T-cell (primary cell): ENCODE results near the gene PCDHGA7. TPM values are rescaled to one million over a fixed set of nuclear protein-coding genes. Genes with fewer than 3 reads are reported as not detected.
"Not testable (repeated sequence)": the region's sequence is repeated elsewhere in the genome, so short reads cannot be mapped to it uniquely, and the experiment has no call there.

ENCODE experiments used
- ATAC-seq, 4 experiments: fragments of 200-7000 bp in 3 of 4; fragments of 150-1000 bp in 1 of 4; cut with Tn5 transposase; replicated peaks in 1 of 4; 1 replicate in 3 of 4; 2 replicates in 1 of 4; pipeline ENCODE4 v1.10.0; 2021; ENCODE audit warnings: moderate library complexity in 3 of 4, mild to moderate bottlenecking in 2 of 4, moderate number of reproducible peaks in 1 of 4
- CTCF ChIA-PET, 2 donors: fragments of 300-600 bp; sonication (Branson Sonifier 250); formaldehyde crosslinking; loops; one replicate each; lab custom pipeline; 2022; ENCODE audit warnings: antibody characterized with exemption in 2 of 2; lab: Charles Lee
- POLR2A ChIA-PET, 2 donors: fragments of 300-600 bp; sonication (Branson Sonifier 250); formaldehyde crosslinking; loops; one replicate each; lab custom pipeline; 2022; ENCODE audit warnings: antibody characterized with exemption in 2 of 2; lab: Charles Lee
- DNase-seq, 35 experiments: peaks; one replicate each; pipeline versions ENCODE4 v3.0.0 to v3.0.0-alpha.2; 2013 to 2023
- H3K27ac ChIP-seq: one replicate; pipeline ENCODE4 v1.5.1; 2013; ENCODE audit warnings: low read length
- H3K27me3 ChIP-seq, 2 experiments: replicated peaks in 1 of 2; 1 replicate in 1 of 2; 2 replicates in 1 of 2; pipeline versions ENCODE4 v1.6.1 to v1.7.0; 2013; ENCODE audit warnings: low read length in 1 of 2, mixed read lengths in 1 of 2; ENCODE audit not compliant: control insufficient read depth in 2 of 2, insufficient read depth in 2 of 2; ENCODE audit errors: extremely low read depth in 1 of 2
- H3K36me3 ChIP-seq, 2 donors: 1 replicate in 1 of 2; 2 replicates in 1 of 2; pipeline versions ENCODE4 v1.6.1 to v1.7.0; 2013; ENCODE audit warnings: low read length in 1 of 2; ENCODE audit not compliant: control insufficient read depth in 2 of 2, insufficient read depth in 1 of 2; ENCODE audit errors: extremely low read depth in 1 of 2
- H3K4me1 ChIP-seq, 2 experiments: 1 replicate in 1 of 2; 2 replicates in 1 of 2; pipeline versions ENCODE4 v1.6.1 to v1.7.0; 2013; ENCODE audit warnings: low read length in 2 of 2, mixed read lengths in 1 of 2; ENCODE audit not compliant: insufficient read depth in 2 of 2, control insufficient read depth in 1 of 2; ENCODE audit errors: extremely low read depth in 1 of 2
- H3K4me3 ChIP-seq, 2 donors: 1 replicate in 1 of 2; 2 replicates in 1 of 2; pipeline versions ENCODE4 v1.5.1 to v1.7.0; 2013; ENCODE audit warnings: mild to moderate bottlenecking in 2 of 2, low read length in 1 of 2, moderate library complexity in 1 of 2; ENCODE audit not compliant: control insufficient read depth in 1 of 2; ENCODE audit errors: extremely low read depth in 1 of 2
- H3K9me3 ChIP-seq: 2 replicates; pipeline ENCODE4 v1.7.0; 2013
- H3K27ac Mint-ChIP-seq, 2 donors: one replicate each; pipeline ENCODE4 v1.8.0; 2020 to 2021; ENCODE audit warnings: mild to moderate bottlenecking in 2 of 2, mixed read lengths in 2 of 2
- H3K27me3 Mint-ChIP-seq, 2 donors: one replicate each; pipeline ENCODE4 v1.8.0; 2021 to 2022; ENCODE audit warnings: mixed read lengths in 2 of 2
- H3K36me3 Mint-ChIP-seq: one replicate; pipeline ENCODE4 v1.8.0; 2021; ENCODE audit warnings: mixed read lengths
- H3K4me1 Mint-ChIP-seq, 3 donors: one replicate each; pipeline ENCODE4 v1.8.0; 2020 to 2022; ENCODE audit warnings: mixed read lengths in 3 of 3, mild to moderate bottlenecking in 1 of 3
- H3K4me3 Mint-ChIP-seq, 3 donors: one replicate each; pipeline ENCODE4 v1.8.0; 2020 to 2022; ENCODE audit warnings: mild to moderate bottlenecking in 3 of 3, mixed read lengths in 3 of 3, moderate library complexity in 3 of 3
- H3K9me3 Mint-ChIP-seq, 3 donors: one replicate each; pipeline ENCODE4 v1.8.0; 2020 to 2022; ENCODE audit warnings: mixed read lengths in 3 of 3
- WGBS: methylation state at CpG from one replicate; pipeline ENCODE4 v1.1.5; 2013; ENCODE audit warnings: missing lambda C conversion rate; ENCODE audit not compliant: insufficient coverage; 5-methylcytosine and 5-hydroxymethylcytosine counted together
- total RNA-seq, 35 experiments: library from RNA in 6 of 35; stranded (reverse) in 6 of 35; fragments of 120-200 nt in 1 of 35; gene quantifications; one replicate each; pipeline versions ENCODE4 v1.2.1 to v1.2.4 and lab custom pipeline; 2013 to 2026

Gene PCDHGA7
- total RNA-seq, 5 donors from 2014 or later (not counting 1 experiment from before 2014, with no cell fraction given), result 0.16 to 0.53 (median 0.21) TPM

GRCh38 chr5:141412854-141413539 is 30.5 kb downstream of the PCDHGA7 start, which contains the start of gene PCDHGA10:
Gene PCDHGA10 (plus strand): TSS chr5:141412987. CDS start chr5:141413176, 189 bp downstream.
- ATAC-seq (peak; percentile 78 to 84 (median 82)), DNase-seq (peak in 32 of 35 experiments; percentile 15 to 69 (median 46))
- peak within 1 kb of the TSS; percentile 77 to 85 (median 78) for H3K4me3 Mint-ChIP-seq
- ChIA-PET POLR2A (interaction anchor here in 1 of 2 donors (1.3 kb wide), 1 partner anchor 151 kb away, joined by 5 read pairs; no protein-coding TSS in a partner anchor), CTCF (interaction anchor here (0.6 to 2.1 kb wide), 22 partner anchors 9 to 192 kb away, joined by 3 to 29 read pairs (median 5); partner anchors contain the start of genes PCDHGA11 (in 1 of the 2), PCDHGA12 (in 1 of the 2), PCDHGB3 (in 1 of the 2) and PCDHGB5 (in 1 of the 2))
- peaks cover 57 to 80% of the 10 kb centered on the region in 2 donors for H3K27me3 Mint-ChIP-seq
- 16% methylated on average over 23 of the region's 31 CpGs for WGBS
- H3K4me3 ChIP-seq, result peak within 1 kb of the TSS; percentile 41 to 68
- peaks cover 20 to 23% (median 21%) of the 10 kb centered on the region in 3 donors for H3K9me3 Mint-ChIP-seq
- no peaks in the 10 kb centered on the region for H3K36me3 ChIP-seq
- peaks cover 18% of the 10 kb centered on the region for H3K36me3 Mint-ChIP-seq
- H3K4me1 Mint-ChIP-seq, result peaks cover 22 to 35% (median 23%) of the 10 kb centered on the region in 3 donors
- peaks cover 0 to 18% of the 10 kb centered on the region in 2 experiments for H3K4me1 ChIP-seq
- H3K27me3 ChIP-seq, result peaks cover 15 to 63% of the 10 kb centered on the region in 2 experiments
- no peak within 1 kb of the TSS for H3K27ac ChIP-seq
- peak within 1 kb of the TSS; percentile 34 for H3K27ac Mint-ChIP-seq
- H3K9me3 ChIP-seq, result no peaks in the 10 kb centered on the region

GRCh38 chr5:141413540-141414069 is 31.1 kb downstream of the PCDHGA7 start:
- ATAC-seq (peak in 1 of 4 experiments; percentile 21), DNase-seq (no peak)
- peaks cover 21 to 62% of the 10 kb centered on the region in 2 experiments for H3K27me3 ChIP-seq
- H3K9me3 ChIP-seq, result no peaks in the 10 kb centered on the region
- peak overlapping the region; percentile 41 to 68 for H3K4me3 ChIP-seq
- no peak overlapping the region for H3K27ac ChIP-seq
- Mint-ChIP-seq H3K4me1 (peaks cover 20 to 36% (median 23%) of the 10 kb centered on the region in 3 donors), H3K27me3 (peaks cover 60 to 80% of the 10 kb centered on the region in 2 donors), H3K27ac (peak overlapping the region in 1 of 2 donors; percentile 34), H3K36me3 (peaks cover 21% of the 10 kb centered on the region), H3K9me3 (peaks cover 20 to 25% (median 25%) of the 10 kb centered on the region in 3 donors), H3K4me3 (peak overlapping the region; percentile 77 to 85 (median 78))
- ChIA-PET POLR2A (interaction anchor here in 1 of 2 donors (1.3 kb wide), 1 partner anchor 150 kb away, joined by 5 read pairs; no protein-coding TSS in a partner anchor), CTCF (interaction anchor here (0.6 to 2.1 kb wide), 18 partner anchors 8 to 824 kb away, joined by 3 to 29 read pairs (median 5); partner anchors contain the start of genes PCDHGA11 (in 1 of the 2), PCDHGA12 (in 1 of the 2) and PCDHGB5 (in 1 of the 2))
- no peaks in the 10 kb centered on the region for H3K36me3 ChIP-seq
- H3K4me1 ChIP-seq, result peaks cover 0 to 18% of the 10 kb centered on the region in 2 experiments
- WGBS, result 25% methylated on average over 21 of the region's 25 CpGs

- Mint-ChIP-seq H3K4me3 (peak overlapping the region in 1 of 3 donors; percentile 78), H3K9me3 (peaks cover 14 to 23% (median 22%) of the 10 kb centered on the region in 3 donors), H3K4me1 (peaks cover 20 to 36% (median 23%) of the 10 kb centered on the region in 3 donors), H3K36me3 (peaks cover 20% of the 10 kb centered on the region), H3K27me3 (peaks cover 55 to 77% of the 10 kb centered on the region in 2 donors)
- CTCF ChIA-PET, result interaction anchor here (0.6 kb wide), 3 partner anchors 93 to 825 kb away, joined by 3 to 4 read pairs (median 3); no protein-coding TSS in a partner anchor
- H3K9me3 ChIP-seq, H3K27ac Mint-ChIP-seq, H3K36me3 ChIP-seq, DNase-seq, POLR2A ChIA-PET, H3K4me3 ChIP-seq, H3K27ac ChIP-seq, ATAC-seq: not testable (repeated sequence)
- WGBS, result 38% methylated on average over 41 of the region's 46 CpGs
- H3K27me3 ChIP-seq, result peaks cover 27 to 64% of the 10 kb centered on the region in 2 experiments
- H3K4me1 ChIP-seq, result peaks cover 0 to 18% of the 10 kb centered on the region in 2 experiments
Observed at GRCh38 chr5:141414548-141415274, 32.2 kb downstream of the PCDHGA7 start.

GRCh38 chr5:141415275-141415618 is 32.7 kb downstream of the PCDHGA7 start:
- DNase-seq, H3K27ac Mint-ChIP-seq, POLR2A ChIA-PET, H3K36me3 ChIP-seq, ATAC-seq, H3K9me3 ChIP-seq, H3K27ac ChIP-seq, H3K4me3 ChIP-seq: not testable (repeated sequence)
- Mint-ChIP-seq H3K36me3 (peaks cover 18% of the 10 kb centered on the region), H3K4me3 (peak overlapping the region in 1 of 3 donors; percentile 52), H3K27me3 (peaks cover 55 to 76% of the 10 kb centered on the region in 2 donors), H3K9me3 (peaks cover 13 to 23% (median 21%) of the 10 kb centered on the region in 3 donors), H3K4me1 (peaks cover 20 to 36% (median 23%) of the 10 kb centered on the region in 3 donors)
- CTCF ChIA-PET, result interaction anchor here in 1 of 2 donors (0.6 kb wide), 1 partner anchor 12 kb away, joined by 3 read pairs; no protein-coding TSS in a partner anchor
- WGBS, result 12% methylated on average over 15 of the region's 24 CpGs
- Histone ChIP-seq H3K4me1 (peaks cover 0 to 18% of the 10 kb centered on the region in 2 experiments), H3K27me3 (peaks cover 26 to 62% of the 10 kb centered on the region in 2 experiments)

DNA sequence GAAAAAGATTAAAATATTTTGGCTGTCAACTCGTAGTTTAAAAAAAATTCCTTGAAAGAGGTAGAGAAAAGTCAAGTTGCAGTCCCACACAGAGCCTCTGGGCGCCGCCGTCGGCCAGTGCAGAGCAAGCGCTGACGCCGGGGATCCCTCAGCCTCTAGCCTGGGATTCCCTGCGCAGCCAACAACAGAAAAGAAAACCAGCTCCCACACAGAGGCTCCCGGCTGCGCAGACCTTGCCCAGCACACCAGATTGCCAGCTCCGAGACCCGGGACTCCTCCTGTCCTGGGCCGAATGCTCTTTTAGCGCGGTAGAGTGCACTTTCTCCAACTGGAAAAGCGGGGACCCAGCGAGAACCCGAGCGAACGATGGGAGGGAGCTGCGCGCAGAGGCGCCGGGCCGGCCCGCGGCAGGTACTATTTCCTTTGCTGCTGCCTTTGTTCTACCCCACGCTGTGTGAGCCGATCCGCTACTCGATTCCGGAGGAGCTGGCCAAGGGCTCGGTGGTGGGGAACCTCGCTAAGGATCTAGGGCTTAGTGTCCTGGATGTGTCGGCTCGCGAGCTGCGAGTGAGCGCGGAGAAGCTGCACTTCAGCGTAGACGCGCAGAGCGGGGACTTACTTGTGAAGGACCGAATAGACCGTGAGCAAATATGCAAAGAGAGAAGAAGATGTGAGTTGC is 35.1 kb downstream of the PCDHGA7 start, which contains the start of gene PCDHGB7:
PCDHGB7 (plus strand) TSS at position 184 of the 679 bp plus-strand sequence; CDS start at position 367, 183 bp downstream.
- DNase-seq (peak in 17 of 35 experiments; percentile 14 to 54 (median 24)), ATAC-seq (peak in 3 of 4 experiments; percentile 50 to 56 (median 54))
- H3K4me3 ChIP-seq, result peak within 1 kb of the TSS; percentile 4 to 40
- Mint-ChIP-seq H3K4me1 (peaks cover 23 to 40% (median 26%) of the 10 kb centered on the region in 3 donors), H3K36me3 (peaks cover 24% of the 10 kb centered on the region), H3K9me3 (peaks cover 11 to 32% (median 31%) of the 10 kb centered on the region in 3 donors), H3K4me3 (peak within 1 kb of the TSS in 2 of 3 donors; percentile 49 to 50), H3K27me3 (peaks cover 63 to 81% of the 10 kb centered on the region in 2 donors), H3K27ac (peak within 1 kb of the TSS in 1 of 2 donors; percentile 76)
- H3K27me3 ChIP-seq, result peaks cover 32 to 68% of the 10 kb centered on the region in 2 experiments
- CTCF ChIA-PET, result interaction anchor here in 1 of 2 donors (0.6 to 1.8 kb wide), 3 partner anchors 11 to 22 kb away, joined by 4 to 6 read pairs (median 6); no protein-coding TSS in a partner anchor
- peaks cover 0 to 26% of the 10 kb centered on the region in 2 experiments for H3K4me1 ChIP-seq
- WGBS, result 16% methylated on average over 37 of the region's 47 CpGs
- POLR2A ChIA-PET, result interaction anchor here (0.6 kb wide), 2 partner anchors 116 to 186 kb away, joined by 3 to 7 read pairs; no protein-coding TSS in a partner anchor
- H3K9me3 ChIP-seq, H3K27ac ChIP-seq, H3K36me3 ChIP-seq: not testable (repeated sequence)
